GM10847 (cell line): Measurements from ENCODE around the gene ASCC1.

Source experiments
- POLR2A ChIP-seq: IDR thresholded peaks from 2 replicates; pipeline ENCODE4 v1.6.1; 2011; ENCODE audit not compliant: insufficient read length; ENCODE audit errors: extremely low read depth

ASCC1 gene

GRCh38 chr10:72080042-72080975 lies 135.8 kb downstream of the ASCC1 start:
- TF ChIP-seq POLR2A: no peak

DNA sequence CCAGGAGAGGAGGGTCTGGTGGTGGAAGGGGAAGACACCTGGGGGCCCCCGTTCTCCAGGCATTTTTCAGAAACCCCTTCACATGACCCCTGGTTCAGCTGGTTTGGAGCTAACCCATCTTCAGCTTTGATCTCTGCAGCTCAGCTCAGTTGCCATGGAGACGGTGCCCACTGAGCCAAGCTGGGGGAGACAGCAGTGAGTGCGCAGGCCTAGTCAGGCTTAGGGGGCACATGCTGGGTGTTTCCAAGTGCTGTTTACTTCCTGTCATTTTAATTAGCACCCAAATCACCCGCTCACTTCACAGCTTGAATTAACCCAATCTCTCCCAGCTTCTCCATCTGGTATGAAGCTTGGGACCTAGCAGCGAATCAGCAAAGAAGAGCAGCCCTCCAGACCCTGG lies 136.7 kb downstream of the ASCC1 start:
- no peak for TF ChIP-seq POLR2A

GRCh38 chr10:72077275-72077990 lies 138.6 kb downstream of the ASCC1 start:
- TF ChIP-seq POLR2A: no peak

- TF ChIP-seq POLR2A: no peak
Measured at GRCh38 chr10:72076756-72077155, 139.3 kb downstream of the ASCC1 start.

DNA sequence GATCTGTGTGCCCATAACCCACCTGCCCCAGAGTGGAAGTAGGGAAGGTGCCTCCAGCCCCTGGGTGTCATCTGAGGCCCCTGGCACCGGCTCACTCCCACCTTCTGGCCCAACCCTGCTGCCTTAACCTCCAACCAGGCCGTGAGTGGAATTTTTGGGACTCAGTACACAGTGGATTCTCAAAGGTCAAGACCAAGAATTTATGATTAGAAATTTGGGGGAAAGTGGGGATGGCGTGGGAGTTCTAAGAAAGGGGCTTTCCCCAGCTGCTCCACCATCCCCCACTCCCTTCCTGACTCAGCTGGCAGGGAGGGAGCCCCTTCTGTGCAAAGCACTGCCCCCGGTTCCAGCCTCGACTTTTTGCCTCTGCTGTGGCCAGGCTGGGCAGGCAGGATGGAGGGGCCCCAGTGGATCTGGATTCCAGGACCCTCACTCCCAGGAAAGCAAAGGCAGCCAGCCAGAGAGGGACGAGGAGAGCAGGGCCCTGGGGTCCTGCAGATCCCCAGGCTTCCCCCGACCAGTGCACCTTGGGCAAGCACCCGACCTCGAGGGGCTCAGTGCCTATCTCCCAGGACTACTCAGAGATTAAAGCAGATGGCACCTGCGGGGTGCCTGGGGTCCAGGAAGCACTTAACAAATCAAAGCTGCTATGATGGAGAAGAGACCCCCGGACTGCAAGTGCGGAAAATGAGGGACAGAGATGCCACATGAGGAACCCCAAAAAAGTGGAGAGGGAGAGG lies 140.5 kb downstream of the ASCC1 start:
- TF ChIP-seq POLR2A: no peak

DNA sequence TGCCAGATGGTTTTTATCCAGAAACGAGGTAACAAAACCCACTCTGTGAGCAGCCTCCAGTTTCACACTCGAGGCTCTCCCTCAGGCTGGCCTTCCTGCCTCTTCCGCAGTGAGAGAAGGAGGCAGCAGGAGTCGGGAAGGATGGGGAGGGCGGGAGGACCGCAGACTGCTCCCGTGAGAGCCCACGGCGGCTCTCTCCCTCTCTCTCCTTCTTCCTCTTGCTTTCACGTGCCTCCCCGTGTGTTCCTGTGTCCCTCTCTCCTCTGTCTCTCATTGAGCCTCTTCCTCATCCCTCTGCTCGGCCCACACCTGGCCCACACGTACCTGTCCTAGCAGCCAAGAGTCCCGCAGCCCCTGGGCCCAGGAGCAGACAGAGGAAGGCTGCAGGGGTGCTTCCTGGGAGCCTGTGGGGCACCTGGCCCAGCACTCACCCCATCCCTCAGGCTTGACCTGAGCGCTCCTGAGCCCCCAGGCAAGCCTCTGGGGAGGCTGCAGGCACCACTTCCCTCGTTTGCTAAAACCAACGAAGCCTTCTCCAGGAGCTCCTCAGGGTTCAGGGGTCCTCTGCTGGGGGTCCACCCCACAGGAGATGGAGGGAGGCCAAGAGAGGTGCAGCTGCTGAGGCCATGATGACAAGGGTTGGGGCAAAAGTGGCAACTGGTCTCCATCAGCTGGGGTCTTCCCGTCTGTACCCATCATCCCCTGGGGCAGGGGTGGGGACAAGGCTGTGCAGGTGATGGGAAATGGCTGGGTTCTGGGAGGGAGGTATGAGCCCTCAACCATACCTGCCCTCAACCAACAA lies 141.3 kb downstream of the ASCC1 start:
- no peak for TF ChIP-seq POLR2A

GRCh38 chr10:72073708-72074573 lies 142.1 kb downstream of the ASCC1 start:
- no peak for TF ChIP-seq POLR2A

DNA sequence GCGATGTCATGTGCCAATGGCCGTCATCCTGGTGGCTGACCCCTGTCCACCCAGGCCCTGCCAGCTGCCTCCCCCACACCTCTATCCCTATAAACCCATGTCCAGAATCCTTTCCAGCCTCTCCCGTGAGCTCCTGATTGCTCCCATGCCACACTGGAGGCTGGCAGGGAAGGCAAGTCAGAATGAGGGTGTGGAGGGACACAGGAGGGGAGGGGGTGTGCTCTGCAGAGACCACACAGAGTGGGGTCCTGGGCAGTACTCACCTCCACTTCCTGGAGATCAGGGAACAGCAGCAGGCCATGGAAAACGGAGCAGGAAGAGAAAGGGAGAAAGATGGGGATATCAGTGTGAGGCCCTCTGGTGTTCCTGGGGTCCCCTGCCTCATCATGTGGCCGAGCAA lies 143.4 kb downstream of the ASCC1 start:
- TF ChIP-seq POLR2A: no peak

- TF ChIP-seq POLR2A: no peak
Measured at GRCh38 chr10:72072046-72072445, 144.0 kb downstream of the ASCC1 start.

GRCh38 chr10:72069751-72070526 lies 146.1 kb downstream of the ASCC1 start:
- no peak for TF ChIP-seq POLR2A

DNA sequence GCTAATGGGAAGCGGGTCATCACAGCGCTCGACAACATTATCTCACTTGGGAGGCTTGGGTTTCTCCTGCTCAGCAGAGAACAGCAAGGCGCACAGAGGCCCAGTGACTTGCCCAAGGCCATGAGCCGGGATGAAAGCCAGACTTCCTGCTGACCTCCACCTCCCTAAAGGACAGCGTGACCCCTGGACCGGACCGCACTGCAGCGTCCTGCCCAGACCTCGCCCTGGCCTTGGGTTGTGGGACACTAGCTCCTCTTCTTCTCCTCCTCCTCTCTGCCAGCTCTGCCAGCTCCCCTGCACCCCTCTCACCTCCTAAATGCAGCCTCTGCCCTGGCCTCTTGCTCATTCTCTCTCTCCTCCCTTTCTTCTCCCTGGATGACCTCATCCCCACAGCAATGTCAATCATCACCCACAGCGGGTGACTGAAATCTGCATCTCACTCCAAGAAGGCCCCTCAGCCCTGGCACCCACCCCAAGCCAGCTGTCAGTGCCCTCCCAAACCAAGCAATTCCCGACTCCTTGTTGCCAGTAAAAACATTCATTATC lies 147.1 kb downstream of the ASCC1 start:
- no peak for TF ChIP-seq POLR2A

- no peak for TF ChIP-seq POLR2A
Measured at GRCh38 chr10:72068126-72068765, 147.8 kb downstream of the ASCC1 start.
